Epithelial cell of proximal tubule (primary cell): ENCODE measurements around the gene SNRPB2. TPM values are rescaled to one million over a fixed set of nuclear protein-coding genes. Genes with fewer than 3 reads are reported as not detected.

Experiments
- DNase-seq: peaks from one replicate; pipeline ENCODE4 v3.0.0-alpha.2; 2011; ENCODE audit warnings: low read depth
- H3K4me3 ChIP-seq: 2 replicates; pipeline ENCODE4 v1.5.1; 2011; ENCODE audit warnings: low read depth, mild to moderate bottlenecking, low read length
- total RNA-seq: library from RNA; depleted of rRNA; stranded (reverse); fragments of >200 nt; gene quantifications from 2 replicates; pipeline ENCODE4 v1.2.3, GENCODE V29; 2015
- TF ChIP-seq, protein P1 (sequence below): conservative IDR thresholded peaks from 2 replicates; pipeline ENCODE4 v1.5.1; 2012; ENCODE audit warnings: low read depth, mild to moderate bottlenecking, low read length

SNRPB2 gene
- 65.3 and 80.4 TPM in 2 replicates for total RNA-seq

DNA sequence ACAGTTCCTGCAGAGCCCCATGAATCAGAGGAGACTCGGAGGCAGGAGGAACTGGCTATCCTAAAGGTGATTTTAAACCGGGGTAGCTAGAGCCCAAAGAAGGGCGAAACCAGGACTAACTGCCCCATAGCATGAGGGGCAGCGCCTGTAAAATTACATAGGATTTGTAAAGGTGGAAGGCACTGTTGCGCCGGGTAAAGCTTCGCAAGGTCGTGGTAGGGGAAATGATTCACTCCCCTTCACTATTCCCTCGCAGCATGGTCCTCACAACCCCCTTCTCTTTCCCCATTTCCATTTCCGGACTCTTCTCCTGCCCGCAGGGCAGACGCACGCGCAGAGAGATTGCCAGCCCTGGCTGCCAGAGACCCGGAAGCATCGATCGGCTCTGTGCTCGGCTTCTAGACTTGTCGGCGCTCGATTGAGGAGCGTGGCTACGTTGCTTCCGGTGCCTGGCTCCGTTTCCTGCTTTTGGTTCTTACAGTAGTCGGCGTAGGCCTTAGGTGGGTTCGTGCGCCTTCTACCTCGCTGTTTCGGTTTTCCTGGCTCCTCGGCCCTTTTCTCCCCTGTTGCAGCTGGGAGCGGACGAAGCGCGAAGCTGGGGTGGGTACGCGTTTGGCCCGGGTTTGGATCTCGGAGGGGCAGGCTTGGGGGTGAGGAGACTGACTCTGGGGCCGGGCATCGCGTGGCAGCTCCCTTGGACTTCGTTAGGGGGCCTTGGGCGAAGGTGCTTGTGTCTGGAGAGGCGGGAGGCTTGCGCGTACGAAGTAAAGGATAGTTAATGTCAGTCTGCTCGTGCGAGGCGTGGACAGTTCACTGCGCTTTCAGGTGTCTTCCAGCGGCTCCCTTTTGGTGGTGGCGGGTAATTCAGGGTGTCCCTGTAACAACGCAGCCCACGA, at the start of gene SNRPB2:
SNRPB2 (plus strand) TSS at position 462 of the 896 bp plus-strand sequence. CDS start 1,677 bp downstream, outside the sequence.
- DNase-seq = peak; percentile 66
- H3K4me3 ChIP-seq = peak within 1 kb of the TSS; percentile 98
- TF ChIP-seq, protein P1, sequence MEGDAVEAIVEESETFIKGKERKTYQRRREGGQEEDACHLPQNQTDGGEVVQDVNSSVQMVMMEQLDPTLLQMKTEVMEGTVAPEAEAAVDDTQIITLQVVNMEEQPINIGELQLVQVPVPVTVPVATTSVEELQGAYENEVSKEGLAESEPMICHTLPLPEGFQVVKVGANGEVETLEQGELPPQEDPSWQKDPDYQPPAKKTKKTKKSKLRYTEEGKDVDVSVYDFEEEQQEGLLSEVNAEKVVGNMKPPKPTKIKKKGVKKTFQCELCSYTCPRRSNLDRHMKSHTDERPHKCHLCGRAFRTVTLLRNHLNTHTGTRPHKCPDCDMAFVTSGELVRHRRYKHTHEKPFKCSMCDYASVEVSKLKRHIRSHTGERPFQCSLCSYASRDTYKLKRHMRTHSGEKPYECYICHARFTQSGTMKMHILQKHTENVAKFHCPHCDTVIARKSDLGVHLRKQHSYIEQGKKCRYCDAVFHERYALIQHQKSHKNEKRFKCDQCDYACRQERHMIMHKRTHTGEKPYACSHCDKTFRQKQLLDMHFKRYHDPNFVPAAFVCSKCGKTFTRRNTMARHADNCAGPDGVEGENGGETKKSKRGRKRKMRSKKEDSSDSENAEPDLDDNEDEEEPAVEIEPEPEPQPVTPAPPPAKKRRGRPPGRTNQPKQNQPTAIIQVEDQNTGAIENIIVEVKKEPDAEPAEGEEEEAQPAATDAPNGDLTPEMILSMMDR = no peak

DNA sequence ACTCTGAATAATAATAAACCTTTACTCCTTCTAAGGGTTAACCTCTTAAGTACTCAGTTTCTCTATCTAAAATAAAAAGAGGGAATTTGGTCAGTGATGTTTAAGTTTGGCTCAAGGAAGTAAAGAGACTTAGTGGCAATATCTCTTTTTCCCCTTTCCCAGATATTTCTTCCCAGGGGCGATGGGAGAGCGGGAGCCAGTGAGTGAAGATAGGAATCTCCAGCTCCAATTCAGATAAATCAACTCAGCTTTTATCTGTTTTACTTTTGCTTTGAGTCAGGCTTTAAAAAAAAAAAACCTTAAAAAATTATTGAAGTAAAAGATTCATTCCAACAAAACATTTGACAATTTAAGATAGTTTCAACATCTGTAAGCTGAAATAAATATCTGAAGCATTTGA, 45.4 kb upstream of the SNRPB2 start:
- H3K4me3 ChIP-seq = no peak overlapping the region
- no peak for DNase-seq
- TF ChIP-seq, protein P1 = no peak

DNA sequence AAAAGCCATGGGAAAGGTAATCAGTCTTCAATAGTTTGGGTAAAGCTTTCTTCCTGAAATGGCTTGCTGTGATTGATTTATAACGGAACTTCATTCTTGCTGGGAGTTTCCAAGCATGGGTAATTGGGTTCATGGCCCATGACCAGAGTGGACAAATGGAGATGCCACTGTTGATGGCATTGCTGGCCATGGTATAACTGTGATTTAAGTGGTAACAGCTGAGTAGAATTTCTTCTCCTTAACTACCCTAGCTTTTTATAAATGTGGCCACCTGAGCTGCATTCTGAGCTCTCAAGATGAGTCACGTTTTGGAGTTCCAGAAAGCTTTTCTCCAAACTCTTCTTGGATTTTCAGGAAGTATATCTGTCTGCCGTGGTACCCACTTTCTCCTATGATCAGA, 39.9 kb upstream of the SNRPB2 start:
- no peak overlapping the region for H3K4me3 ChIP-seq
- TF ChIP-seq, protein P1 = no peak
- DNase-seq = no peak

DNA sequence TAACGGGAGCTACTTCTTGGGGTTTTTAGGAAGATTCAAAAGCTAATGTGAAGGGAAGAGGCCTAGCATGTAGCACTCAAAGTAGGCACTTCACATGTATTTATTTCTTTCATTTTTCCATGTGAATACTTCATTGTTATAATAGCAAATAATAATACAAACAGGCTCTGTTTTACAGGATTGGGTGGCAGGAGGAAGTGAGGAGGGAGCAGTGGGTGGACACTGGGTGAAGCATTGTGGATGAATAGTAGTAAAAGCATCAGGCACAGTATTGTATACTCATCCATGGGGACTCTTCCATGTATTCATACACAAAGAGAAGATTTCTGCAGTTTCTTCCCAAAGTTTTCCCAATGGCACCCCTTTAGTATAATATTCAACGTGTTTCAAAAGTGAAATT, 38.4 kb upstream of the SNRPB2 start:
- TF ChIP-seq, protein P1 = no peak
- no peak overlapping the region for H3K4me3 ChIP-seq
- no peak for DNase-seq

DNA sequence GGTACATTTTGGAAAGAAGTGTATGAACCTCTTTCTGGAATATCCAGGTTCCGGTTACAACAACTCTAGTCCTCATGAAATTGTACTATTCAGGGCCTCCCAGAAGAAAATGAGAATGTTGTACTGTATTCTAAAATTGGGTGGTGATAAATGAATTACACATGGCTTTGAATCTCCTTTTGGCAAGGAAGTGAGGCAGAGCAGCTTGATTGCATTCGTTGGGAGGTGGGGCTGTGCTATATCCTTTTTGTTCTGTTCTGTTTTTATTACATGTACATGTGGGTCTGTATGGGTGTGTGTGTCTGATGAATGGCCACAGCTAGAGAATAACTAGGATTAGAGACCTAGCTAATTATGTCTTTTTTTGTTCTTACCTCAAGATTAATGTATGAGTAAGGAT, 37.8 kb upstream of the SNRPB2 start:
- H3K4me3 ChIP-seq = no peak overlapping the region
- TF ChIP-seq, protein P1 = no peak
- DNase-seq = no peak

DNA sequence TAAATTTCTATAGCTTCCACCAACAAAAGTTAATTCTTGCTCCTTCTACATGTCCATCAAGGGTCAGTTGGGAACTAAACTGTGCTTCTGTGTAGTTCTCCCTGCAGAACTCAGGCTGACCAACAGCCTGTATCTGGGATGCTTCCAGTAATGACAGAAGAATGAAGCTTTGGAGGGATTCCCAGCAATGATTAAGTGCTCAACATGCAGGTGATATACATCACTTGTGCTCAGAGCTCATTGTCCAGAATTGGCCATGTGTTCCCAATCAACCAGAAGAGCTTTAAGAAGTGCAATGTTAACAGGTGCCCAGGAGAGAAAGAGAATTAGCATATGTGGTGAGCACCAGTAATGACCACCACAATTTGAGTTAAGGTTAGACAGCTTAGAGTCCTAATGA, 37.4 kb upstream of the SNRPB2 start:
- H3K4me3 ChIP-seq = no peak overlapping the region
- no peak for DNase-seq
- TF ChIP-seq, protein P1 = no peak

DNA sequence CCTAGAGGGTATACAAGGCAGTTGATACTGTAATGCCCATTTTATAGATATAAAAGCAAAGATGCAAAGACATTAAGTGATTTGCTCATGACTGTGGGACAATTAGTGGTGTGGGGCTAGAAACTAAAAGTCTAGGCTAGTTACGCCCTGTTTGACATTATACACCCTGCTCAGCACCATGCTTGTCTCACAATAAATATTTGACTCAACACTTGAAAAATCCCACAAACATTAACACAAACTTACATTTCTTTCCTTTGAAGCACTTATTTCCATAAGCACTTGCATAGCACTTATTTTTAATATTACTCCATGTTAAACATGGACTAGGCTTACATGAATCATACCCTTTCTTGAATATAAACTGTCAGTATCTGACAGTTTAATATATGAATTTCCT, 36.5 kb upstream of the SNRPB2 start:
- no peak overlapping the region for H3K4me3 ChIP-seq
- DNase-seq = no peak
- TF ChIP-seq, protein P1 = no peak
